ENCODE measurements around the gene DLGAP1. TPM values are rescaled to one million over a fixed set of nuclear protein-coding genes. Genes with fewer than 3 reads are reported as not detected.

Gene DLGAP1
- total RNA-seq, 1 donor from 2014 or later = 18.5 TPM

GRCh38 chr18:3804336-3804735 is 650.8 kb downstream of the DLGAP1 start:
- H3K9me3 ChIP-seq (ENCODE audit: low read depth) = no peaks in the 10 kb centered on the region
- H3K4me3 ChIP-seq = no peak overlapping the region
- Mint-ChIP-seq H3K9me3 (no peaks in the 10 kb centered on the region), H3K4me1 (peaks cover 6% of the 10 kb centered on the region), H3K36me3 (no peaks in the 10 kb centered on the region), H3K27ac (no peak overlapping the region), H3K27me3 (ENCODE audit: insufficient read depth, low read depth) (peaks cover 2% of the 10 kb centered on the region), H3K4me3 (no peak overlapping the region)
- peaks cover 33% of the 10 kb centered on the region for H3K4me1 ChIP-seq
- TF ChIP-seq EZH2 (IDR thresholded peaks at IDR 0.05) (no peak), CTCF (IDR thresholded peaks at IDR 0.05) (no peak), EZH2phosphoT487 (IDR thresholded peaks at IDR 0.05) (no peak)
- DNase-seq (ENCODE audit: low spot score) = no peak
- no peak overlapping the region for H3K27ac ChIP-seq
- no peak overlapping the region for H3K4me2 ChIP-seq
- no peaks in the 10 kb centered on the region for H4K20me1 ChIP-seq (ENCODE audit: low read depth)
- H3K27me3 ChIP-seq = no peaks in the 10 kb centered on the region
- no peaks in the 10 kb centered on the region for H3K79me2 ChIP-seq (ENCODE audit: low read depth)
- no peak overlapping the region for H2AFZ ChIP-seq (replicated peaks)
- no peaks in the 10 kb centered on the region for H3K36me3 ChIP-seq
- H3F3A ChIP-seq (ENCODE audit: low read depth) = peaks cover 22% of the 10 kb centered on the region
- no peak overlapping the region for H3K9ac ChIP-seq

DNA sequence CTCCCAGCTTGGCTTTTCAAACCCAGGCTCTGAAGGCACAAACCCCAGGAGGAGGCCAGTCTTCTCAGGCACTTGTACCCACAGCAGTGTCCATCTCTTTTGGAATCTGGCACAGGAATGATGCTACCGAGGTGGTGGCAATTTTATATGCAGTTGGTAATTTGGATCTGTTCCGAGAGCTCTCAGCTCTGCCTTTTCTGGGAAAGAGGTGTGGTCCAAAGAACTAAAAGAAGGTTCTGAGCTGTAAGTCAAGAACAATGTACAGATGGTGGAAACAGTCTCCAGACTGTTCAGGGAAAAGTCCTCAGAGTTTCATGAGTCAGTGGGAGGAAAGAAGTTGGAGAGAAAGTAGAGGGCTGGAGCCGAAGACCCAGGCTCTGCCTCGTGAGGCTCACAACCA is 651.8 kb downstream of the DLGAP1 start:
- H3K27me3 ChIP-seq = no peaks in the 10 kb centered on the region
- H3K36me3 ChIP-seq = no peaks in the 10 kb centered on the region
- TF ChIP-seq CTCF (IDR thresholded peaks at IDR 0.05) (no peak), EZH2phosphoT487 (IDR thresholded peaks at IDR 0.05) (no peak), EZH2 (IDR thresholded peaks at IDR 0.05) (no peak)

DNA sequence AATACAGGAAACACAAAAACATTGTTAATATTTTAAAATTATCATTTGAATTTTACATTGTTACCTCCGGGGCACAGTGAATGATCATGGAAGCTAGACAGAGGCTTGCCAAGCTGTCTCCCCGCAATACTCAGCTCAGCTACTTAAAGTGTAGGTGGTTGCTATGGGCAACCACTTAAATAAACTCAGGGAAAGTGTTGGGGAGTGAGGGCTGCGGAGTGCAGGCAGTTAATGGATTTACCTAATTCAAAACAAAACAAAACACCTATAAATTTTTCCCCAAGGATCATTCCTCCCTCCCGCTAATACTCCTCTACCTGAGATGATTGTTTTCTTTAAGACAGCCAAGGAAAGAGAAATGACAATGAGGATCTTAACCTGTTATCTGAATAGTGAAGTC is 655.6 kb downstream of the DLGAP1 start:
- Histone ChIP-seq H3K27me3 (no peaks in the 10 kb centered on the region), H3K9me3 (ENCODE audit: low read depth) (no peaks in the 10 kb centered on the region), H3K9ac (no peak overlapping the region), H3F3A (ENCODE audit: low read depth) (no peaks in the 10 kb centered on the region), H3K4me1 (peaks cover 9% of the 10 kb centered on the region), H3K27ac (no peak overlapping the region), H3K4me2 (no peak overlapping the region), H3K79me2 (ENCODE audit: low read depth) (no peaks in the 10 kb centered on the region), H3K4me3 (no peak overlapping the region), H2AFZ (replicated peaks) (no peak overlapping the region), H4K20me1 (ENCODE audit: low read depth) (no peaks in the 10 kb centered on the region), H3K36me3 (no peaks in the 10 kb centered on the region)
- Mint-ChIP-seq H3K27ac (peak overlapping the region; percentile 24), H3K9me3 (no peaks in the 10 kb centered on the region), H3K36me3 (no peaks in the 10 kb centered on the region), H3K4me1 (peaks cover 6% of the 10 kb centered on the region), H3K27me3 (ENCODE audit: insufficient read depth, low read depth) (peaks cover 4% of the 10 kb centered on the region), H3K4me3 (no peak overlapping the region)
- peak; percentile 53 for DNase-seq (ENCODE audit: low spot score)
- TF ChIP-seq EZH2 (IDR thresholded peaks at IDR 0.05) (no peak), EZH2phosphoT487 (IDR thresholded peaks at IDR 0.05) (no peak), CTCF (IDR thresholded peaks at IDR 0.05) (no peak)

More for the DNA sequence above, 651.8 kb downstream of the DLGAP1 start:
- H3K27ac ChIP-seq = no peak overlapping the region
- Mint-ChIP-seq H3K4me3 (no peak overlapping the region), H3K9me3 (no peaks in the 10 kb centered on the region), H3K27ac (no peak overlapping the region), H3K36me3 (no peaks in the 10 kb centered on the region), H3K27me3 (ENCODE audit: insufficient read depth, low read depth) (peaks cover 2% of the 10 kb centered on the region), H3K4me1 (peaks cover 6% of the 10 kb centered on the region)
- H3K4me3 ChIP-seq = no peak overlapping the region
- H3K9ac ChIP-seq = no peak overlapping the region
- H3K4me1 ChIP-seq = peaks cover 35% of the 10 kb centered on the region
- H2AFZ ChIP-seq (replicated peaks) = no peak overlapping the region
- peaks cover 18% of the 10 kb centered on the region for H3F3A ChIP-seq (ENCODE audit: low read depth)
- H3K79me2 ChIP-seq (ENCODE audit: low read depth) = no peaks in the 10 kb centered on the region
- H3K4me2 ChIP-seq = no peak overlapping the region
- DNase-seq (ENCODE audit: low spot score) = no peak
- no peaks in the 10 kb centered on the region for H4K20me1 ChIP-seq (ENCODE audit: low read depth)
- H3K9me3 ChIP-seq (ENCODE audit: low read depth) = no peaks in the 10 kb centered on the region
